Mucosa of rectum (tissue), 2 donors: ENCODE data around the gene KRT84.
"Not testable (repeated sequence)": the region's sequence is repeated elsewhere in the genome, so short reads cannot be mapped to it uniquely, and the experiment has no call there.

Experiments
- H3K27ac ChIP-seq, 2 donors: one replicate each; pipeline ENCODE4 v1.7.0; 2013; ENCODE audit warnings: inconsistent platforms in 2 of 2, low read depth in 2 of 2, low read length in 2 of 2
- H3K27me3 ChIP-seq, 2 donors: one replicate each; pipeline ENCODE4 v1.7.0; 2013; ENCODE audit warnings: low read length in 2 of 2; ENCODE audit not compliant: control insufficient read depth in 2 of 2, insufficient read depth in 2 of 2
- H3K36me3 ChIP-seq, 2 donors: one replicate each; pipeline ENCODE4 v1.7.0; 2013; ENCODE audit warnings: low read length in 2 of 2; ENCODE audit not compliant: control insufficient read depth in 2 of 2, insufficient read depth in 2 of 2
- H3K4me1 ChIP-seq, 2 donors: one replicate each; pipeline ENCODE4 v1.7.0; 2013; ENCODE audit warnings: low read length in 2 of 2, mild to moderate bottlenecking in 1 of 2; ENCODE audit not compliant: control insufficient read depth in 2 of 2, insufficient read depth in 2 of 2
- H3K4me3 ChIP-seq, 2 donors: one replicate each; pipeline ENCODE4 v1.7.0; 2013; ENCODE audit warnings: low read length in 2 of 2
- H3K9ac ChIP-seq, 2 donors: one replicate each; pipeline ENCODE4 v1.7.0; 2013; ENCODE audit warnings: low read length in 2 of 2, low read depth in 1 of 2, mild to moderate bottlenecking in 1 of 2
- H3K9me3 ChIP-seq, 2 donors: one replicate each; pipeline ENCODE4 v1.7.0; 2013; ENCODE audit warnings: low read length in 2 of 2; ENCODE audit not compliant: control insufficient read depth in 2 of 2
- donor health status: healthy.
- donor health status: Normal muscosa, but diverticular disease.

The KRT84 gene

GRCh38 chr12:52411815-52412214, 26.4 kb upstream of the KRT84 start:
- Histone ChIP-seq H3K27ac (no peak overlapping the region), H3K9ac (no peak overlapping the region), H3K36me3 (no peaks in the 10 kb centered on the region), H3K27me3 (no peaks in the 10 kb centered on the region), H3K9me3 (no peaks in the 10 kb centered on the region), H3K4me1 (peaks cover 0 to 8% of the 10 kb centered on the region in 2 donors), H3K4me3 (no peak overlapping the region)

- not testable (repeated sequence) for H3K9me3 ChIP-seq
Measured at GRCh38 chr12:52410589-52411248, 25.3 kb upstream of the KRT84 start.

GRCh38 chr12:52407918-52408317, 22.5 kb upstream of the KRT84 start:
- no peaks in the 10 kb centered on the region for H3K27me3 ChIP-seq
- H3K9me3 ChIP-seq = no peaks in the 10 kb centered on the region
- H3K4me3 ChIP-seq = no peak overlapping the region
- H3K36me3 ChIP-seq = no peaks in the 10 kb centered on the region
- H3K27ac ChIP-seq = no peak overlapping the region
- no peak overlapping the region for H3K9ac ChIP-seq
- H3K4me1 ChIP-seq = no peaks in the 10 kb centered on the region

More at GRCh38 chr12:52410589-52411248, 25.3 kb upstream of the KRT84 start:
- H3K27ac ChIP-seq, H3K27me3 ChIP-seq, H3K9ac ChIP-seq, H3K4me1 ChIP-seq, H3K36me3 ChIP-seq, H3K4me3 ChIP-seq: not testable (repeated sequence)

- H3K9ac ChIP-seq = no peak within 1 kb of the TSS
- H3K4me1 ChIP-seq = no peaks in the 10 kb centered on the region
- H3K27me3 ChIP-seq = no peaks in the 10 kb centered on the region
- H3K9me3 ChIP-seq = no peaks in the 10 kb centered on the region
- H3K4me3 ChIP-seq = no peak within 1 kb of the TSS
- H3K36me3 ChIP-seq = no peaks in the 10 kb centered on the region
- H3K27ac ChIP-seq = no peak within 1 kb of the TSS
Measured at GRCh38 chr12:52405922-52406385, 20.5 kb upstream of the KRT84 start, which contains the start of gene KRT82. KRT82 (minus strand) TSS chr12:52406335; CDS start chr12:52406277, 58 bp downstream.

- Histone ChIP-seq H3K27ac (no peak overlapping the region), H3K36me3 (no peaks in the 10 kb centered on the region), H3K27me3 (no peaks in the 10 kb centered on the region), H3K9me3 (no peaks in the 10 kb centered on the region), H3K4me1 (no peaks in the 10 kb centered on the region), H3K9ac (no peak overlapping the region), H3K4me3 (no peak overlapping the region)
Measured at GRCh38 chr12:52404951-52405350, 19.5 kb upstream of the KRT84 start.

GRCh38 chr12:52403561-52403960, 18.1 kb upstream of the KRT84 start:
- no peaks in the 10 kb centered on the region for H3K36me3 ChIP-seq
- no peak overlapping the region for H3K27ac ChIP-seq
- H3K9ac ChIP-seq = no peak overlapping the region
- no peaks in the 10 kb centered on the region for H3K4me1 ChIP-seq
- H3K4me3 ChIP-seq = no peak overlapping the region
- H3K27me3 ChIP-seq = no peaks in the 10 kb centered on the region
- no peaks in the 10 kb centered on the region for H3K9me3 ChIP-seq

GRCh38 chr12:52402873-52403540, 17.6 kb upstream of the KRT84 start:
- Histone ChIP-seq H3K4me1 (no peaks in the 10 kb centered on the region), H3K36me3 (no peaks in the 10 kb centered on the region), H3K27ac (no peak overlapping the region), H3K9ac (no peak overlapping the region), H3K9me3 (no peaks in the 10 kb centered on the region), H3K4me3 (no peak overlapping the region), H3K27me3 (no peaks in the 10 kb centered on the region)

GRCh38 chr12:52402377-52402776, 16.9 kb upstream of the KRT84 start:
- Histone ChIP-seq H3K4me3 (no peak overlapping the region), H3K27me3 (no peaks in the 10 kb centered on the region), H3K4me1 (no peaks in the 10 kb centered on the region), H3K9me3 (no peaks in the 10 kb centered on the region), H3K27ac (no peak overlapping the region), H3K36me3 (no peaks in the 10 kb centered on the region), H3K9ac (no peak overlapping the region)

- Histone ChIP-seq H3K4me3 (no peak overlapping the region), H3K27ac (no peak overlapping the region), H3K9ac (no peak overlapping the region), H3K36me3 (no peaks in the 10 kb centered on the region), H3K4me1 (no peaks in the 10 kb centered on the region), H3K27me3 (no peaks in the 10 kb centered on the region), H3K9me3 (no peaks in the 10 kb centered on the region)
Measured at GRCh38 chr12:52401926-52402325, 16.5 kb upstream of the KRT84 start.

GRCh38 chr12:52401526-52401925, 16.1 kb upstream of the KRT84 start:
- H3K27me3 ChIP-seq = no peaks in the 10 kb centered on the region
- no peak overlapping the region for H3K9ac ChIP-seq
- H3K9me3 ChIP-seq = no peaks in the 10 kb centered on the region

More at GRCh38 chr12:52401526-52401925, 16.1 kb upstream of the KRT84 start:
- Histone ChIP-seq H3K4me1 (no peaks in the 10 kb centered on the region), H3K36me3 (no peaks in the 10 kb centered on the region), H3K4me3 (no peak overlapping the region), H3K27ac (no peak overlapping the region)
